Embryonic facial prominence (tissue), 1 donor: ENCODE measurements around the gene LRFN5.

ENCODE experiments used
- DNase-seq: peaks from one replicate; pipeline ENCODE4 v3.0.0-alpha.2; 2016; ENCODE audit errors: extremely low spot score

The LRFN5 gene

DNA sequence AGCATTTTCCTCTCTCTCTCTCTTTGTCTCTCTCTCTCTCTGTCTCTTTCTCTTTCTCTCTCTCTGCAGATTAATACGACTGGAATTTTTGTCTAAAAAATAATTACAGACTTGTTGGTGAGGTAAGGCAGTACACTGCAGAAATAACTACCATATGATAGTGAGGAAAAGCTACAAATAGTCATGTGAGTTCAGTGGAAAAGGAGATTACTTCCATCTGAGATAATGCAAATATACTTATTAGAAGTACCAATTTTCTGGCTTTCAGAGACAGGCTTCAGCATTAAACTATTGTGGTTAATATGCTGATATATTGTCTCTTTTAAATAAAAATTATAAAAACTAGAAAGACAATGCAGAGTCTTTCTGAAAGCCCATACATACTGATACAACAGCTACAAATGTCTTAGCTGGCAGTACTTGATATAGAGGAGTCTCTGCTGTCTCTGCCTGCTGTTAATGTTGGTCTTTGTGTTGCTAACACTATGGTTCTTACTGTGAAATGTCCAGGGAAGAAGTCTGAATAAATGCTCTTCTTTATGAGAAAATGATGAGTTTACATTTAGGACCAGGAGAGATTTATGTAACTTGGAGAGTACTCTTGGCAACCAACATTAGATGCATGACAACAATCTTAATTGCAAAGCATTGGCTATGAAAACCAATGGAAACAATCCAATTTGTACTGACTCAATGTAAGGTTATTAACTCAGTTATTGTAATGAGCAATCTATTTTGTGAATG, 167.0 kb downstream of the LRFN5 start:
- no peak for DNase-seq

DNA sequence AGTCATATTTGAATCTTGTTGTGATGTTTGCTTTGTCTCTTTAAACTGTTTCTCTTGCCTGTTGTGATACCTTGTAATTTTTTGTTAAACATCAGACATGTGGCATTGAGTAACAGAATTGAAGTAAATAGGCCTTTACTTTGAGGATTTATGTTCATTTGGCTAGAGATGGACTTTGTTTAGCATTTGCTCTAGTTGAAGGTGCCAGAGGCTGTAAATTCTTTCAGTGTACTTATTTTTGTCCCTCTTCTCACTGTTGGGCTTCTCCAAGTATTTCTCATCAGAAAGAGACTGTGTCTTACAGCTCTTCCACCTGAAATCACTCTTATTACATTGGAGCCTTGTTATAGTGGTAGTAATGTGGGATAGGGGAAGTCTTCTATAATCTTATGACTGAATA, 175.8 kb downstream of the LRFN5 start:
- DNase-seq, result no peak

DNA sequence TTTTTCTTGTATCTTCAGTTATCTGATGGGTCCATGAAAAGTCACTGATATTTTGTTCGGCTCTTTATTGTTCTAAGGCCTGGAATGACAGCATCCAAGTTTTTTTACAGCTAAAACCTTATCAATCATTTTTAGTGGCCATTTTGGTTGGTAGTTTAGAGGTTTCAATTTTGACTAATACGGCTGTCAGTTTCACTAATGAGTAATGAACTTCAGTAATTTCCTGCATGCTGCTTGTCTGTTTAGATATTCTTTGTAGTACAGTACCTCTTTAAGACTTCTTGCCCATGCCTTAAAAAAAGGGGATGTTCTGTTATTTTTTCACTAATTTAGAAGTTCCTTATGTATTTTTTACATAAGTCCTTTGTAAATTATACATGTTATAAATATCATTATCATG, 176.7 kb downstream of the LRFN5 start:
- DNase-seq, result no peak

DNA sequence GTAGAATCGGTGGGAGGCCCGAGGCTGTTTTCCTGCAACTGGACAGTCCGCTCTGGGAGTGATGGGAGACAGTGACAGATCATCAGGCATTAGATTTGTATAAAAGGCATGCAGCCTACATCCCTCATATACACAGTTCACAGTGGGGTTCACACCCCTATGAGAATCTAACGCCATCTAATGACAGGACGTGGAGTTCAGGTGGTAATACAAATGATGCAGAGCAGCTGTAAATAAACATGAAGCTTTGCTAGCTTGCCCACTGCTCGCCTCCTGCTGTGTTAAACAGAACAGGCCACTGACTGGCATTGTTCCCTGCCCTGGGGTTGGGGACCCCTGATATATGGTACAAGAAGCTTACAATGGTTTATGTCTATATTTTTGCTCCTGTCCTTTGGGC, 179.0 kb downstream of the LRFN5 start:
- DNase-seq, result no peak

DNA sequence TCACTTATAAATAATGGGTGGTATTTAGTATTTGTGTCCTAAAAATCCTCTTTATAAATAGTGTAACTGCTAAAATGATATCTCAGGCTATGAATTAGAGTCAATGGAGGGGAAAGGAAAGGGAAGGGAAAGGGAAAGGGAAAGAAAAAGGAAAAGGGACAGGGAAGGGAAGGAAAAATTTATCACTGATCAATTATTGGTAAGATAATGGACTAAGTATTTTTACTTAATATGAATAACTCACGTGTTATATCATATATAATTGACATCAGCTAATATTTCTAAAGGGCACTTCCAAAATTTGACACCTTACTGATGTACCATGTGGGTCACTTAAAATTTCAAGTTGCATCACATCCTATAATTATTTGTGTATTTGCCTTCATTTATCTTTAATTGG, 193.1 kb downstream of the LRFN5 start:
- no peak for DNase-seq

DNA sequence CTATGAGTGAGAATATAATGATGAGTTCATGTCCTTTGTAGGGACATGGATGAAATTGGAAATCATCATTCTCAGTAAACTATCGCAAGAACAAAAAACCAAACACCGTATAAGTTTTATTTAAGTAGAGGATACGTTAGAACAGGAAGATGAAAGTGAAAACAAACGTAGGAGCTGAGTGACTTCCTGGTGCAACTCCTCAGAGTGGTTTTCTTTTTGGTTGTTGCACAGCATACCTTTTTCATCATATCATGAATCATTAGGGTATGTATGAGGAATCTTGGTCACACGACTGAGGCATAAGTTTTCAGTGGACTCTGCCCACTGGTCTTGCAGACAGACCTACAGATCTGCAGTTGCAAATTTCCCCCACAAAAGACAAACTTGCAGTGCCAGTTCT, 199.0 kb downstream of the LRFN5 start:
- DNase-seq, result no peak

DNA sequence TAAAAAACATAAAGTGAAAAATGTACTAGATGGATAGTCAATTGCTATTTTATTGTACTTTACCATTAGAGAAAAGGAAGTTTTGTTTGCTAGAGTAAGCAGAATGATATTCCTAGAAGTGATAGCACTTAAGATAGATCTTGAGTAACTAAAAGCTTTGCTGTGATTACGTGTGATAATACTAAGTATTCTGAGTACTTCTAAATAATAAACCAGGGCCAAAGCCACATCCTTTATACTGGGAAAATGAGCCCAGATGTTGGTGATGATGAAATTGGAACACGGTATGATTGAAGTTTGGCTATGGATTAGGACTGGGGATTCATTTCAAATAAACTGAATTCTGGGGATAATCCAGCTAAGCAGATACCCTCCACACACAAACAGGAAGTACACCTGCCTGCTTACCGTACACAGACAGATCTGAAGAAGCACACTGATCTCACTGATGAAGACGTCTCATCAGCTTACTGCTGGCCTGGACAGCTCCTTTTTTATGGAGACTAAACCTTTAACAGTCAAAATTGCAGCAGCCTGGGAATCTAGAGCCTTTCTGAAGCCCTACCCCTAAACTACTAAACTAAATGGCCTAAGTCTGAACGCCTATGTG, 199.8 kb downstream of the LRFN5 start:
- DNase-seq, result no peak

DNA sequence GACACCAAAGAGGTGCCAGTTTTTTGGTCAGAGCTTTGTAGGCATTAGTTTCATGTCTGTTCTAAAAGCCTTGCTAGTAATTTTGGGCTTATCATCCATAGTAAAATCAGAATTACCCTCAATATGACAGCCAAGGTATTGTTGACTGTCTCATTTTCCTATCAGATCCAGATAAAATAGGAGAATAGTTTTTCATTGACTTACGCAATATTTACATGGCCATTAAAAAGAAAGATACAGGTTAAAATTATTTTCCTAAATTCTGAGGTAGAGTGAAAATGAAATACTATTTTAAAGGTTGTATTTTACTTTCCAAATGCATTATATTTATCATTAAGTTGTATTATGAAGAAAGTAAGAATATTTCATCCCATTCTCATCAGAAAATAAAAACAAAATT, 203.7 kb downstream of the LRFN5 start:
- no peak for DNase-seq

DNA sequence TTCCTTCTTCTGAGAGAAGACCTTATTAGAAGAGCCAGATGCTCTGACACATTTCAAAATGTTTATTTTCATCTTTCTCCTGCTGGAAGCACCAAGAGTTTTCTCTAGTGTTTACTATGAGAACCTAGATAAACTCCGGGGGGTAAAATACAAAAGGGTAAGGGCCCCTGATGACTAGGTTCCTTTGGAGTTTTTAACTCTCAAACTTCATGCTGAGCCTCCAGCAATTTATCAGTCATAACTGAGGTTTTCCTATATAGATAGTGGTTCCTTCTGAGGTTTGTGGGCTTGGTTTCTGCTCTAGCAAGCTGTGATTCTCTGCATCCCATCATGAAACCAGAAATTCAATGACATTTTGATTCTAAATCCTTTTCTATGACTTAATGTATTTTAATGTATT, 210.9 kb downstream of the LRFN5 start:
- no peak for DNase-seq

DNA sequence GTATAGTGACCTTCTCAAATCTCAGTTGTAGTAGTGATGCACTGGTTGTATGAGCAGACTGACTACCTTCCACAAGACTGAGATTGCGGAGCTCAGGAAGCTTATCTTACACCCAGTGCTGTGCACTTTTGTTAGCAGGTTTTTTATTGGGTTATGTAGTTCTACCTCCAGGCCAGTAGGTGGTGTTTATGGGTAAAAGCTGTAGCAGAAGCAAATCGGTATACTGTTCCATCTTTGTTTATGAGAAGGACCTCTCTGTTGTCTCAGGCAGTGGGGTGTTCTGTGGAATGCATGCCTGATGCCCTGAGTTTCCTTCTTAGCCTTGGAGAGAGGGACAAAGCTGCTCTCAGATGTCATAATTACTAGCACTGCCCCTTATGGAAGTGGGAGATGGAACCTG, 217.8 kb downstream of the LRFN5 start:
- DNase-seq, result no peak

DNA sequence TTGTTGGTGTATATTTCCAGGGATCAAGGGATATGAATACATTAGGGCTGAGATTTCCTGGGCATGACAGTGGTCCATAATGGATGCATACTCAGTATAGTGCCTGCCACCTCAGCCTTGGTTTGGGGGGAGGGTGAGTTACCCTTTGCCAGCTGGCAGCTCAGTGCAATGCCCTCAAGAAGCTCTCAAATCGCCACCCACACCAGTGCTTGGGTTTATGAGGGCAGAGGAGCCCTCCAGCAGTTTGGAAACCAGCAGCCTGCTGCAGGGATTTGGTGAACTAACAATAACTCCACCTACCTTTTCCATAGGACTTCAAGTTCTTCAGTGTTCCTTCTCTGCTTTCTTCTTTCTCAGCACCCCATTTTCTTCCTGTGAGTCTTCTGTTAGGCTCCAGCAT, 218.9 kb downstream of the LRFN5 start:
- no peak for DNase-seq

DNA sequence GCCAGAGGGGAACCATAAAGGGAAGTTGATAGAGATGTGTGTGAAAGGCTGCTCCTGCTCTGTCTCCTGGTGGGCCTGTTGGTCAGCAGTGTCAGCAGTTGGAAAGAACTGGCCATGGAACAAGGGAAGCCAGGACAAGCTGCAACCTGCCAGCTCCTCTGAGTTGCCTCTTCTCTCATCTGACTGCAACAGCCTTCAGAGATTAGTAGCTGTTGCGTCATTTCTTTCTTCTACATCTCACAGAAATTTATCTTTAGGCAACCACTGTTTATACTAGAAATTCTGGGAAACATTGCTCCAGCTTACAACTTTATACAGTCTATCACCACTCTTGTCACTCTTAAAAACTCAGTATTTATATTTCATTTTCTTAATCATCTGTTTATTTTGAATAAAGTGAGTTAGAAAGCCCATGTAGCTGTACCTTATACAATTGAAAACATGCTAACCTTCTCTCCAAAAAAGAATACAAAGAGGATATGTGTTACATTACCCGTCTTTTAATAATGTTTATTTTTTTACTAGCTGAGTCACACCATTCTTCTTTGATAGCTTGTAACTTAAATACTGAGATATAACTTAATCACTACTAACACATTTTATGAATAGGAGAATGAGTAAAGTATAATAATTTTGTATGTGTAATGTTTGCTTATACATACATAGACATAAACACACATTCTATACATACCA, 224.2 kb downstream of the LRFN5 start:
- DNase-seq, result no peak

DNA sequence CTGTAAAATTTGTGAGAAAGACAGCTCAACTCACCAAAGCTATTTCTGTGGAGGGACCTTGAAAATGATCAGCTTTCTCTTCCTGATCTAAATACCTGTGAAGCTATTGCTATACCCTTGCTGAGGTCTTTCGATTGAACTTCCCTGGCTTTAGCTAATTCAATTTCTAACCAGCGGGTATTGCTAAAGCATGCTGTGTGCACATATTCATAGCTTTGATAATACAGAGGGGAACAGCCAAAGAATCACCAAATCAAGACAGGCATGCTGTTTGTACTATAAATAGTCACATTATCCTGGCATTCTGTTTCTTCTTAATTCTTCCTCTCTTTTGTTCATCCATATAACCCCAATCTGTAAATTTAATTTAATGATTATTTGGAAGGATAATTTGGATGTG, 233.0 kb downstream of the LRFN5 start:
- DNase-seq, result no peak

DNA sequence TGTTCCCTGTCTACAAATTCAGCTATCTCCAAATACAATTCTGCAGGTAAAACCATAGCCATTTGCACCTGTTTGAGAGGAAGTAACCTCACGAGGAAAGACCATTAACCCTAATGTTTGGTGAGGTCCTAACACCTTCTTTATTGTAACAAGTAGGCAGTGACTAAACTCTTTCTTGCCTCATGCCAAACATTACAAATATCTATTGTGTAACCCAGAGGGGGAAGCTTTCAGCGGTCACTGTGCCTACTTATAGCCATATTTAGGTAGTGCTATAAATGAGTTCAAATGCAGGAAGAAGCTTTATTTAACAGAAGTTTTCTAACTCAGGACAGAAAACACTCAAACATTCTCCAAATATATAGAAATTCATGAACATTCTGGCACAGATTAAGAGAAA, 252.7 kb downstream of the LRFN5 start:
- no peak for DNase-seq

DNA sequence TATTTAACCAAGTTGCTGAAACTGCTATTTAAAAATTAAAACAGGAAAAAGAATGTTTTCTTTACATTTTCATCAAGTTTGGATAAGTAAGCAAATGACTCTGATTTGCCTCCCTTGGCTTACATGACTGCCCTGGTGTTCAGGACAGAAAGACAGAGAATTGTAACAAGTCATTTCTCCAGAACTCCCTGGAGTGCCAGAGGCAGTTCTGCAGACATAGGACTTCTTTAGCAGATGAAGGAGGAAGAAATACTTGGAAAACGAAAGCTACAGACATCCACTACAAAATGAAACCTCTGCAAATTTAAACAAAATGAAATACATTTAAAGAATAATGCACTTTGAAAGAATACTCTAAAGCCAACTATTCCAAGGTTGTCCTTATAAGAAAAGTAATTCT, 253.9 kb downstream of the LRFN5 start:
- no peak for DNase-seq

DNA sequence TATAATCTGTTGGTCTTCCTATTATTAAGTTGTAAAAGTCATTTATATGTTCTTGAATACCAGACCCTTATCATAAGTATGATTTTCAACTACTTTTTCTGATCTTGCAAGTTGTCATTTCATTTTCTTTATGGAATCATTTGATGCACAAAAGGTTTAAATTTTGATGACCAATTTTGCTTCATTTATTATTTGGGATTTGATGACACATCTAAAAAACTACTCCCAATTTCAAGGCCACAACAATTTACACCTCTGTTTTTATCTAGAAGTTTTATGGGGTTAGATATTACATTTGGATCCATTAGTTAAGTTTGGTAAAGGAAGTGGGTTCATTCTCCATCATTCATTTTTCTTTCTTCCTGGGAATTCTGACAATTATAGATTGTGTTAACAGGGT, 259.2 kb downstream of the LRFN5 start:
- no peak for DNase-seq

DNA sequence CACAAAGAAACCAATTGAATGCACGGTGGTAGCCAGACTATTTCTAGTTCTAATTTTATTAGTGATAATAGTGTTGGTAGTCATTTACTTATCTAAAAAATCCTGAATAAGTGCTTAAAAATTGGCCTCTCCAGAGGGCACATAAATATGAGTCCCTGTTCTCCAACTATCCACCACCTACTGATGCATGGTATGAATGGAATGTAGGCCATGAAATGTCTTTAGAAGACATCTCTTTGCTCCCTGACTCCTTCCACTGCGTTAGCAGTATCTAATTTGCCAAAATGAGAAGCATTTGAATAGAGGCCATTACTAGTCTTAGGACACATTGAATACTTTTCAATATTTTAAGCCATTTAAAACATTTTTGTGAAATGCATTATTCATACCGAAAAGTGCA, 261.7 kb downstream of the LRFN5 start:
- DNase-seq, result no peak

DNA sequence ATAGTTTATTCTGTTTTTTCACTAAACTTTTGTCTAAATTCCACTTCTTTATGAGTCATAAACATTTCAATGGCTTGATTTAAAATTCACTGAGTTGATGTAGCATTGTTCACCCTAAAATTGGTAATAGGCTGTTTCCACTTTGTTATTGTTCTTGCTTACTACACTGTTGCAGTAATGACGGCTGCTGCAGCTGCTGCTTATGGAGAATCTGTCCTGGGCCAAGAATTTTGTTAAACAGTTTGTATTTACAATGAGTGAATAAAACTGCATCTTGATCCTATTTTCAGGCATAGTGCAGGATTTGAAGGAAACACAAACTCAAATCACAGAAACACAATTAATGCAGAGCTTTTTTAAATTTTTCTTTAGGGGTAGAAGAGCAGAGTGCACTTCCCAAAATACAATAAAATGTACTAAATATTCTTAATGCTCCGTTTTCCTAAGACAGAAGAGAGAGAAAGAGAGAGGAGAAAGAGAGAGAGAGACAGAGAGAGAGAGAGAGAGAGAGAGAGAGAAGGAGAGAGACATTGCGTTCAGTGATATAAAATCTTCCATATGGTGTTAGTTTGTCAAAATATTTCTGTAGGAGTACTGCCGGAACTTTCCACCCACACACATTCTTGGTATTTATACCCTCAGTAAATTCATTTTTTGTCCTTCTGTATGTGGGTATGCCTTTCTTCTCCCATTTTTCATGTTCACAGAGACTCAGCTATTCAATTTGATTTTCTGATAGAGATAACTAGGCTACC, 266.4 kb downstream of the LRFN5 start:
- peak; percentile 51 for DNase-seq

DNA sequence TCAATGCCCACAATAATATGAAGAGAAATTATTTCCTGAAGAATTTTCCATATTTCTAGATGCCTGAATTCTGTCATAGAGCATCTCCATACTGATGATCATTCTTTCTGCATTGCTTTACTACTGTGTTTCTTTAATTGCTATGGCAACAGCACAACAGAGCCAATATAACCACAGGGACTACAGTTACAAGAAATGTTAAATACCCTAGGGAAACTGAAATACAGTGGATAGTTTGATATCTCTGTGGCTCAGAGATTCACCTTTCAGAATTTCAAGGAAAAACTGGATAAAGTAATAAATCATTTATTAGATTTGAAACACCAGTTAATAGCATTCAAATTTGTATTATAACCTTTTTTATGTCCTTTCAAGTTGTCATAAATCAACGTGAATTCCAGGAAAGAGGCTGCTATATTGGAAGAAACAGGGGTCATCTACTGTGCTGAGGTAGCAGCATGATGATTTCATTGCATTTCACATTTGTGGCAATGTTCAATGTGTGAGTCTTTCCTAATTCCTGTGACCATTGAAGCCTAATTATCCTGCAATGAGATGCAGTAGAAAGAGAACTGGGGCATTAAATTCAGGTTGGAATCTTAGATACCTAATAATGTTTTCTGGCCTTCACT, 267.1 kb downstream of the LRFN5 start:
- DNase-seq, result no peak

DNA sequence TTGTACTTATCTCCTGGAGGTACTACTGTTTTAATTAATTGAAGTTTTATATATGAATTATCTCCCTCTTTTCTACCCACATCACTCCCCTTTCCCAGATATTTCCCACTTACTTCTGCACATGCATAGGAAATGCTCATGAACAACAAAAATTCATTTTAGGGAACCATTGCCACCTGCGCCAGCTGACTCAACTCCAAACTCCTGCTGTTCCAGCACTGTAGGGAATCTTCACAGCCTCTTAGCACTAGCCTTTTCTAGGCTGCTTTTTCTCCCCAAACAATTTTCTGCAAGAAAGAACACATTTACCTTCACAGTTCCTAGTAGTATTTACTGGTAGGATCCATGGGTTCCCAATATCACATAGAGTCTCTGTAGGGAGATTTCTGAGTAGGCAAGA, 268.4 kb downstream of the LRFN5 start:
- no peak for DNase-seq

DNA sequence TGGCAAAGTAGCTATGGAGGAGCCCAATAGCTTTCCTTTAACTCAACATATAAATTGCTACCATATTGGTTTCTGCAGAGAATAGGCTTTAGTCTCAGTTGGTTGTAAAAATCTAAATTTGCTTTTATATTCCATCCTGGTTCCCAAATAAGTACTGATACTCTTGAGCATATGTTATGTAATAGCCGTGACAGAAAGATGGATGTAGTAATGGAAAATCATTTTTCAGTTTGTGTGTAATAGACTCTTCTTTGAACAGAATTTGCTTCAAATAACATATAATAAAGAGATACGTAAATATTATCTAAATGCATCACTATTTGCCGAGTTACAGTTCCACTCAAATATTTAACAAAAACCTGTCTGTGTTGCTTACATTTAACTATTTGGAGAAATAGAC, 271.6 kb downstream of the LRFN5 start:
- DNase-seq, result no peak

DNA sequence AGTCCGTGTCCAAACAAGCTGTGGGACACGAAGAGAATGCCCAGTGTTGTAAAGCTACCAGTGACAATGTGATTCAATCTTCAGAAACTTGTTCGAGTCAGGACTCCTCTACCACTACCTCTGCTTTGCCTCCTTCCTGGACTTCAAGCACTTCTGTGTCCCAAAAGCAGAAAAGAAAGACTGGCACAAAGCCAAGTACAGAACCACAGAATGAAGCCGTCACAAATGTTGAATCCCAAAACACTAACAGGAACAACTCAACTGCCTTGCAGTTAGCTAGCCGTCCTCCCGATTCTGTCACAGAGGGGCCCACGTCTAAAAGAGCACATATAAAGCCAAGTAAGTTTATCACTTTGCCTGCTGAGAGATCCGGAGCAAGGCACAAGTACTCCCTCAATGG, 284.9 kb downstream of the LRFN5 start:
- DNase-seq, result no peak
